Loucy (cell line): ENCODE data around the gene OR6T1.

Experiments
- CTCF ChIP-seq: fragments of 200-600 bp; sonication (generic); conservative IDR thresholded peaks from 2 replicates; pipeline ENCODE4 v1.5.1; 2014; ENCODE audit warnings: mild to moderate bottlenecking, antibody characterized with exemption, low read length
- EZH2phosphoT487 ChIP-seq: fragments of 200-600 bp; IDR thresholded peaks from 2 replicates; pipeline ENCODE4 v1.6.1; 2018; ENCODE audit warnings: antibody characterized with exemption, mild to moderate bottlenecking, moderate library complexity, borderline replicate concordance

DNA sequence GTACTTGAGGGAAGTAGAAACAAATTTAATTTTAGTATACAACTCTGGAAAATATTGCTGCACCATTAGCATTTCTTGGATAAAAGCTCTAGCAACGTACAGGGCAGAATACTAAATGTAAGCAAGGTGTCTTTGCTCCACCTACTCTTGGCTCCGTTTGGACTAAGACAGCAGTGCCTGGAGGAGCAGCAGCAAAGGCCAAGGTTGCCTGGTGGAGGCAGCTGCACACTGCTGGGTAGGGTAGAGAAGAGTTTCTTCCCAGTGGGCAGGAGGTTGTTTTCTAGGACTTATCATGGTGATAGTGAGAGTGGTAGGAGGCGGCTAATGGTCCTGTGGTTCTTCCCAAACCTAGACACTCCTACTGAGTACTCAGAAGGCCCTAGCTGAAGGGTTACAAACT lies 43.8 kb downstream of the OR6T1 start:
- no peak for TF ChIP-seq CTCF
- no peak for TF ChIP-seq EZH2phosphoT487
